ENCODE results near the gene FAM168A. TPM values are rescaled to one million over a fixed set of nuclear protein-coding genes. Genes with fewer than 3 reads are reported as not detected.

Gene FAM168A
- total RNA-seq, 1 donor, result 28.2 TPM

DNA sequence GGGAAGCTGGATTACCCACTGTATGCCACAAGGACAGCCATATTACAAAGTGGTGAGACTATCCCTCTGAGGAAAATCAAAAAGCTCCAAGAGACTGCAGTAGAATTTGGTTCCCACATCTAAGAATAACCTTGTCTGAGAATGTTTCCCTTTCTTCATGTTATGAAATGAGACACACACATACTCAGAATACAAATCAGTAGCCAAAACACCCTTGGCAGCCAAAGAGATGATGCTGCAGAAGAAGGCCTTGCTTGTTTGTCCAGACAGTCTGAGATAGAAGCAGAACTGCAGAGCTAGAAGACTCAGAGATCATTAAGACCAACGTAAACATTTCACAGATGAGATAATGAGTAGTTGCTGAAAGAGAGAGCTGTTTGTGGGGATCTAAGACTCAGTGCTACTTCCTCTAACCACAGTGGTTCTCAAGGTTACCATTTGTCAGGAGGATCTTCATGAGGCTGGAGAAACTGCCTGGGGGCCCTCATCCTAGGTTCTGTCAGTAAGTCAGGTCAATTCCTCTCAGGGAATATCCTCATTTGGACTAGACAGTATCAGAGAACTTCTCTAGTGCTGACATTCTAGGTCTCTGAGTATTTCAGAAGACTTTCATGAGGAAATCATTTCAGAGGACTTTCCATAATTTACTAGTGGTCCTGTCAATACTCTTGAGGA lies 182.8 kb downstream of the FAM168A start:
- Histone ChIP-seq H3K9me3 (ENCODE audit: low read depth, low read length) (no peaks in the 10 kb centered on the region), H3K27me3 (ENCODE audit: insufficient read depth, low read length) (no peaks in the 10 kb centered on the region), H3K4me3 (ENCODE audit: insufficient read depth, low read length) (no peak overlapping the region), H3K4me1 (ENCODE audit: insufficient read depth, low read length) (peaks cover 54% of the 10 kb centered on the region), H3K27ac (ENCODE audit: low read depth, low read length) (peak overlapping the region; percentile 89), H3K79me2 (ENCODE audit: insufficient read depth, low read length) (no peaks in the 10 kb centered on the region), H3K4me2 (ENCODE audit: insufficient read depth, low read length) (peak overlapping the region; percentile 18), H4K20me1 (ENCODE audit: insufficient read depth, low read length) (no peaks in the 10 kb centered on the region), H2AFZ (ENCODE audit: low read length) (no peak overlapping the region), H3K36me3 (ENCODE audit: insufficient read depth, low read length) (peaks cover 13% of the 10 kb centered on the region)
- TF ChIP-seq, protein P1, sequence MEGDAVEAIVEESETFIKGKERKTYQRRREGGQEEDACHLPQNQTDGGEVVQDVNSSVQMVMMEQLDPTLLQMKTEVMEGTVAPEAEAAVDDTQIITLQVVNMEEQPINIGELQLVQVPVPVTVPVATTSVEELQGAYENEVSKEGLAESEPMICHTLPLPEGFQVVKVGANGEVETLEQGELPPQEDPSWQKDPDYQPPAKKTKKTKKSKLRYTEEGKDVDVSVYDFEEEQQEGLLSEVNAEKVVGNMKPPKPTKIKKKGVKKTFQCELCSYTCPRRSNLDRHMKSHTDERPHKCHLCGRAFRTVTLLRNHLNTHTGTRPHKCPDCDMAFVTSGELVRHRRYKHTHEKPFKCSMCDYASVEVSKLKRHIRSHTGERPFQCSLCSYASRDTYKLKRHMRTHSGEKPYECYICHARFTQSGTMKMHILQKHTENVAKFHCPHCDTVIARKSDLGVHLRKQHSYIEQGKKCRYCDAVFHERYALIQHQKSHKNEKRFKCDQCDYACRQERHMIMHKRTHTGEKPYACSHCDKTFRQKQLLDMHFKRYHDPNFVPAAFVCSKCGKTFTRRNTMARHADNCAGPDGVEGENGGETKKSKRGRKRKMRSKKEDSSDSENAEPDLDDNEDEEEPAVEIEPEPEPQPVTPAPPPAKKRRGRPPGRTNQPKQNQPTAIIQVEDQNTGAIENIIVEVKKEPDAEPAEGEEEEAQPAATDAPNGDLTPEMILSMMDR (IDR thresholded peaks at IDR 0.05; ENCODE audit: extremely low read depth, low read depth, low read length), result no peak
- peak; percentile 87 for DNase-seq (ENCODE audit: insufficient read length, low spot score, missing footprints)

DNA sequence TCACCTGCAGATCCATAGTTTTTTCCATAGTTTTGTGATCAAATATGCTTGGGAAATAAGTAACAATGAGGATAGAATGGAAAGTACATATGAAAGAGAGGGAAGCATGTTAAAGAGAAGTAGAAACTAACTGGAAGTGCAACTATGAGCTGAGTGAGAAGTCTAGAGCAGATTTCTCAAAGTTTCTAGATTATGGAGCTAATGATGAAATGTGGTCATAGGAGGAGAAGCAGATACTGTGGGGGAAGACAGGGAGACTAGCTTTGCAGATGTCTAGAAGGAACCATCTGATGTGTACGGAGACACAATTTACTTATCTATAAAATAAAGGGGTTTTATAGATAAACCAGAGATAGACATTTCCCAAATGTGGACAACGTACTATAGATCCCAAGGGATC lies 184.7 kb downstream of the FAM168A start:
- Histone ChIP-seq H2AFZ (ENCODE audit: low read length) (no peak overlapping the region), H3K36me3 (ENCODE audit: insufficient read depth, low read length) (peaks cover 19% of the 10 kb centered on the region), H3K4me2 (ENCODE audit: insufficient read depth, low read length) (no peak overlapping the region), H3K79me2 (ENCODE audit: insufficient read depth, low read length) (no peaks in the 10 kb centered on the region), H3K4me1 (ENCODE audit: insufficient read depth, low read length) (peaks cover 54% of the 10 kb centered on the region), H3K9me3 (ENCODE audit: low read depth, low read length) (no peaks in the 10 kb centered on the region), H3K27ac (ENCODE audit: low read depth, low read length) (peak overlapping the region; percentile 89), H3K27me3 (ENCODE audit: insufficient read depth, low read length) (no peaks in the 10 kb centered on the region), H4K20me1 (ENCODE audit: insufficient read depth, low read length) (no peaks in the 10 kb centered on the region), H3K4me3 (ENCODE audit: insufficient read depth, low read length) (no peak overlapping the region)
- no peak for DNase-seq (ENCODE audit: insufficient read length, low spot score, missing footprints)
- TF ChIP-seq, protein P1 (IDR thresholded peaks at IDR 0.05; ENCODE audit: extremely low read depth, low read depth, low read length), result no peak

DNA sequence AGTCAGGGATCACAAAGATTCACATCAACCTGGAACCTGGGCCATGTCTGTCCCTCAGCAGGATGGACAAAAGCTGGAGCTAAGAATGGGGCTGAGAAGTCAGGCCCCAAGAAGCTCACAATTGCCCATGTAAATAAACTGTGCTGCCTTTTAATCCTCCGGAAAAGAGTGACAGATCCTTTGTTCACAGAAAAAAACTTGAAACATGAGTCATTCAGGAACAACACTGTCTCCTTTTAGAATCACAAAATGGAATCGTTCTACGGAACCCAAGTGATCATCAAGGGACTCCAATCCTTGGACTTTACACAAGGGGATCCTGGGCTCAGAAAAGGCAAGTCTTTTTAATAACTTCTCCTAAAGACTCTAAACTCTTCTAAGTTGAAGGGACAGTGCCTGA lies 185.6 kb downstream of the FAM168A start:
- Histone ChIP-seq H3K36me3 (ENCODE audit: insufficient read depth, low read length) (peaks cover 18% of the 10 kb centered on the region), H3K27ac (ENCODE audit: low read depth, low read length) (peak overlapping the region; percentile 89), H4K20me1 (ENCODE audit: insufficient read depth, low read length) (no peaks in the 10 kb centered on the region), H3K27me3 (ENCODE audit: insufficient read depth, low read length) (no peaks in the 10 kb centered on the region), H3K4me1 (ENCODE audit: insufficient read depth, low read length) (peaks cover 54% of the 10 kb centered on the region), H2AFZ (ENCODE audit: low read length) (peak overlapping the region; percentile 28), H3K4me3 (ENCODE audit: insufficient read depth, low read length) (no peak overlapping the region), H3K9me3 (ENCODE audit: low read depth, low read length) (no peaks in the 10 kb centered on the region), H3K79me2 (ENCODE audit: insufficient read depth, low read length) (no peaks in the 10 kb centered on the region), H3K4me2 (ENCODE audit: insufficient read depth, low read length) (peak overlapping the region; percentile 33)
- no peak for DNase-seq (ENCODE audit: insufficient read length, low spot score, missing footprints)
- TF ChIP-seq, protein P1 (IDR thresholded peaks at IDR 0.05; ENCODE audit: extremely low read depth, low read depth, low read length), result no peak

DNA sequence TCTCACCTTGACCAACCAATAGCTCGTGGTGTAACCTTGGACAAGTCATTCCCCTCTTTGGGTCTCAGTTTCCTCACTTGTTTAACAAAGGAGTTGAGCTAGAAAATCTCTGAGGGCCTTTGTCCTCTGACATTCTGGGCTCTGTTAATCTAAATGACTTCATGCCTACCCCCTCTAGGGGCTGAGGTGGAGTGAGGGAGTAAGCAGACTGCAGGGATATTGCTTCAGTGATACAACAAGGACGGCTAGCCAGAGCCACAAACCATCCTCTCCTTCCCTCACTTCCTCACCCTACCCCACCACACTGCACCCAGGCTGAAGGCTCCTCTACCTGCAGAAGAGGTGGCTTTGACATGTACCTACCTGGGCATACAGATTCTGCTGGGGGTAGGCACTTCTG lies 186.9 kb downstream of the FAM168A start:
- Histone ChIP-seq H3K79me2 (ENCODE audit: insufficient read depth, low read length) (no peaks in the 10 kb centered on the region), H4K20me1 (ENCODE audit: insufficient read depth, low read length) (no peaks in the 10 kb centered on the region), H3K4me2 (ENCODE audit: insufficient read depth, low read length) (no peak overlapping the region), H3K27me3 (ENCODE audit: insufficient read depth, low read length) (no peaks in the 10 kb centered on the region), H3K9me3 (ENCODE audit: low read depth, low read length) (no peaks in the 10 kb centered on the region), H3K4me3 (ENCODE audit: insufficient read depth, low read length) (no peak overlapping the region), H2AFZ (ENCODE audit: low read length) (no peak overlapping the region), H3K27ac (ENCODE audit: low read depth, low read length) (no peak overlapping the region), H3K4me1 (ENCODE audit: insufficient read depth, low read length) (peaks cover 41% of the 10 kb centered on the region), H3K36me3 (ENCODE audit: insufficient read depth, low read length) (peaks cover 20% of the 10 kb centered on the region)
- no peak for DNase-seq (ENCODE audit: insufficient read length, low spot score, missing footprints)
- TF ChIP-seq, protein P1 (IDR thresholded peaks at IDR 0.05; ENCODE audit: extremely low read depth, low read depth, low read length), result no peak

Measured in osteoblast (primary cell).